KOPT-K1 (cell line): Measurements from ENCODE around the gene IRAK1.

Source experiments
- H3K27ac ChIP-seq: fragments of 200-600 bp; sonication (generic); 2 replicates; pipeline ENCODE4 v1.5.1; 2016; ENCODE audit warnings: antibody characterized with exemption, mild to moderate bottlenecking, low read depth, low read length; ENCODE audit not compliant: poor library complexity, severe bottlenecking
- H3K36me3 ChIP-seq: fragments of 200-600 bp; sonication (generic); 2 replicates; pipeline ENCODE4 v1.5.1; 2017; ENCODE audit warnings: antibody characterized with exemption, mild to moderate bottlenecking, low read length, moderate library complexity; ENCODE audit not compliant: insufficient read depth
- H3K9me3 ChIP-seq: fragments of 200-600 bp; sonication (generic); 2 replicates; pipeline ENCODE4 v1.5.1; 2017; ENCODE audit warnings: antibody characterized with exemption, low read length, mild to moderate bottlenecking; ENCODE audit not compliant: insufficient read depth, poor library complexity, severe bottlenecking

IRAK1 gene

GRCh38 chrX:153968255-153968654 is 51.4 kb downstream of the IRAK1 start:
- peak overlapping the region; percentile 100 for H3K27ac ChIP-seq
- peaks cover 55% of the 10 kb centered on the region for H3K36me3 ChIP-seq
- no peaks in the 10 kb centered on the region for H3K9me3 ChIP-seq

DNA sequence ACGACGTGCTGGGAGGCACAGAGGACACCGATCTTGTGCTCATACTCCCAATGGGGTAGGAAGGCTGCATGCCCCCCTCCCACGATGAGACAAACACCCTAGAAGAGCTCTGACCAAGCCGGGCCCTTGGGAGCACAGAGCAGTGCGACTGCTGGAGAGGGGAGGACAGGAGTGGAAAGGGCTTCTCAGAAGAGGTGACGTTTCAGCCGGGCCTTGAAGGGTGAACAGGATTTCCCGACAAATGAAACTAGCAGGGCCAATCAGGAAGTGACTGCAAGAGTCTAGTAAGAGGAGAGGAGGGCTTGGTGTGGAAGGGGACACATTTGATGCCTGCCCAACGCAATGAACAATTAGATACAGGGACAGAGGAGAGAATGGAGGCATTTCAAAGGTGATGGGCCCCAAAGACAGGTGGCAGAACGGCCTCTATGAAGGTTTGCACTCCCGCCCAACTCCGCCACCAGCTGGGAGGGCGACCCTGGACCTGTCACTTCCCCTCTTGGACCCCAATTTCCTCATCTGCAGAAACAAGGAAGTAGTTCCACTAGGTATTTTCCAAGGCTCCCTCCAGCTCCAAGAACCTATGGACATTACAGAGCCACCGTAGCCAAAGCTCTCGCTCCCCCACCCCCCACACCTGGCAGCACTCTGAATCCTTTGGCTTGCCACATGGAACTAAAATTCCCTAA is 52.0 kb downstream of the IRAK1 start:
- peaks cover 61% of the 10 kb centered on the region for H3K36me3 ChIP-seq
- H3K27ac ChIP-seq: peak overlapping the region; percentile 100
- H3K9me3 ChIP-seq: no peaks in the 10 kb centered on the region

GRCh38 chrX:153966841-153967535 is 52.7 kb downstream of the IRAK1 start:
- peaks cover 68% of the 10 kb centered on the region for H3K36me3 ChIP-seq
- H3K9me3 ChIP-seq: no peaks in the 10 kb centered on the region
- peak overlapping the region; percentile 100 for H3K27ac ChIP-seq

DNA sequence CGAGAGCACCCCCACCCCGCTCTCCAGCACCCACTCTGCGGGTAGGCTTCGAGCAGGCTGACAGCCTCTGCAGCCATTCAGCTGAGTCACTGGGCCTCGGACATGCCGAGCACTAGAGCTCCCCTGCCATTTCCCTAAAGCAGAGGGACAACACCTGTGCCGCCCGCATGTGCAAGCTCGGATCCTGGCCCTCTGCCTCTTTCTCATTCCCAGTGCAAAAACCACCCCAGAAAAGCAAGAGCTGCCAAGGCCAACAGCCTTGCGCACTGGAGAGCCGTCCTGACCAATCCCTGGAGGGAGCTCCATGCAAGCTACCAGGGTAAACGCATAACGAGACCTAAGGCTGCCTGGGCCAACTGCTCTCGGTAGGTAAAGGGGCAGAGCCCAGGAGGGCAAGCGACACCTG is 53.4 kb downstream of the IRAK1 start:
- peaks cover 75% of the 10 kb centered on the region for H3K36me3 ChIP-seq
- no peaks in the 10 kb centered on the region for H3K9me3 ChIP-seq

DNA sequence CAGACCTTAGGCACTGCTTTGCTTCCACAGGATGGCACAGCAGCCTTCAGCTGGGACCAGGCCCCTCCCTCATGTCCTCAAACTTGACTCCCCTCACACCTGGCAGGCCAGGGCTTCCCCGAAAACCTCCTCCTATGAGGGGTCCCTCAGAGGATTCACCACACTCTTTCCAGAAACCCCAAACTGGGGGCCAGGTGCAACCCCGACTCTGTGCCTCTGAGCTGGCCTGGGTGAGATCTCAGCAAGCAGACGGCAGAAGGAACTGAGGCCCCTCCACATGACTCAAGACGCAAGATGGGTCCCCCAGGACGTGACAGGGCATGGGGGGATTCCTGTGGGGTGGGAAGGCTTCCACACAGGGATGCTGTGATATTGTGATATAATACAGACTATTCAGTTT is 54.3 kb downstream of the IRAK1 start:
- H3K27ac ChIP-seq: peak overlapping the region; percentile 100
- peaks cover 84% of the 10 kb centered on the region for H3K36me3 ChIP-seq

More for the DNA sequence above, 53.4 kb downstream of the IRAK1 start:
- H3K27ac ChIP-seq: peak overlapping the region; percentile 100

GRCh38 chrX:153964105-153964504 is 55.6 kb downstream of the IRAK1 start:
- Histone ChIP-seq H3K9me3 (no peaks in the 10 kb centered on the region), H3K27ac (no peak overlapping the region), H3K36me3 (peaks cover 90% of the 10 kb centered on the region)

More for the DNA sequence above, 54.3 kb downstream of the IRAK1 start:
- H3K9me3 ChIP-seq: no peaks in the 10 kb centered on the region

GRCh38 chrX:153963546-153963945 is 56.2 kb downstream of the IRAK1 start:
- Histone ChIP-seq H3K9me3 (no peaks in the 10 kb centered on the region), H3K36me3 (peaks cover 93% of the 10 kb centered on the region), H3K27ac (no peak overlapping the region)

GRCh38 chrX:153961292-153961691 is 58.4 kb downstream of the IRAK1 start:
- no peaks in the 10 kb centered on the region for H3K9me3 ChIP-seq
- H3K27ac ChIP-seq: no peak overlapping the region
- H3K36me3 ChIP-seq: peaks cover 99% of the 10 kb centered on the region

DNA sequence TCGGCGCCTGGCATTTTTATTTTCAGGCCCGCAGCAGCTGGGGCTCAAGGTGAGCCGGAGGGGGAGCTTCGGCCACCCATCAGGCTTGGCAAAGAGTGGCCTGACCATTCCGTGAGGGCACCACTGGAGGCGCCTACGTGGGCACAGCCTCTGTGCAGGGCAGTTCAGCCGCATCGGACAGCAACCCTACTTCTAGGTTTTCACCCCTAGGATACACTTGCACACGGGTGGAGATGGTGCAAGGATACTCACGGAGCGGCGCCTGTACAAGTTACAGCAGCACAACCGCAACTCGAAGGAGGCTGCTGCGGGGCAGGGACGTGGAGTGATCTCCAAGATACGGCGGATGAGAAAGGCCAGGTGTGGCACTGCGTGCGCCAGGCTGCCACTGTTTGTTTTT is 58.9 kb downstream of the IRAK1 start:
- H3K36me3 ChIP-seq: peaks cover 100% of the 10 kb centered on the region
- no peak overlapping the region for H3K27ac ChIP-seq
- no peaks in the 10 kb centered on the region for H3K9me3 ChIP-seq
